ENCODE measurements around the gene P3R3URF.

GRCh38 chr1:46175243-46175642 lies 1.0 kb downstream of the P3R3URF start:
- TF ChIP-seq POLR2A (IDR thresholded peaks at IDR 0.05; ENCODE audit: low read depth, low read length) (no peak), TAF1 (IDR thresholded peaks at IDR 0.05; ENCODE audit: low read depth, low read length) (no peak), POLR2AphosphoS5 (IDR thresholded peaks at IDR 0.05; ENCODE audit: low read depth, low read length) (no peak), SPI1 (IDR thresholded peaks at IDR 0.05; ENCODE audit: low read depth, low read length) (no peak), PAX5 (IDR thresholded peaks at IDR 0.05; ENCODE audit: insufficient read depth, low read length, severe bottlenecking) (no peak), POU2F2 (IDR thresholded peaks at IDR 0.05; ENCODE audit: low read depth, low read length) (no peak)

Measured in GM12891 (cell line).